ENCODE data around the gene TNFAIP8.
A peak's percentile ranks its signal among the peaks of the same experiment; 100 is the strongest.
"Not testable (repeated sequence)": the region's sequence is repeated elsewhere in the genome, so short reads cannot be mapped to it uniquely, and the experiment has no call there.

The TNFAIP8 gene

GRCh38 chr5:119418606-119419100 lies 62.8 kb downstream of the TNFAIP8 start:
- DNase-seq (ENCODE audit: low read depth in 2 of 2) = no peak

- no peak for DNase-seq (ENCODE audit: low read depth in 2 of 2)
These were observed 64.3 kb downstream of the TNFAIP8 start for GRCh38 chr5:119420169-119420568.

GRCh38 chr5:119426057-119426456 lies 70.2 kb downstream of the TNFAIP8 start:
- no peak for DNase-seq (ENCODE audit: low read depth in 2 of 2)

GRCh38 chr5:119427060-119427459 lies 71.2 kb downstream of the TNFAIP8 start:
- DNase-seq (ENCODE audit: low read depth in 2 of 2) = no peak

GRCh38 chr5:119427596-119427995 lies 71.8 kb downstream of the TNFAIP8 start:
- not testable (repeated sequence) for DNase-seq (ENCODE audit: low read depth in 2 of 2)

- DNase-seq (ENCODE audit: low read depth in 2 of 2) = not testable (repeated sequence)
These were observed 72.3 kb downstream of the TNFAIP8 start for GRCh38 chr5:119428166-119428565.

GRCh38 chr5:119428574-119428973 lies 72.8 kb downstream of the TNFAIP8 start:
- DNase-seq (ENCODE audit: low read depth in 2 of 2) = not testable (repeated sequence)

GRCh38 chr5:119432674-119433237 lies 76.9 kb downstream of the TNFAIP8 start:
- not testable (repeated sequence) for DNase-seq (ENCODE audit: low read depth in 2 of 2)

- DNase-seq (ENCODE audit: low read depth in 2 of 2) = peak; percentile 52 to 62
These were observed 79.8 kb downstream of the TNFAIP8 start for GRCh38 chr5:119435436-119436132.

- DNase-seq (ENCODE audit: low read depth in 2 of 2) = not testable (repeated sequence)
These were observed 82.2 kb downstream of the TNFAIP8 start for GRCh38 chr5:119437785-119438586.

GRCh38 chr5:119438587-119438917 lies 82.7 kb downstream of the TNFAIP8 start:
- not testable (repeated sequence) for DNase-seq (ENCODE audit: low read depth in 2 of 2)

- DNase-seq (ENCODE audit: low read depth in 2 of 2) = no peak
These were observed 83.4 kb downstream of the TNFAIP8 start for GRCh38 chr5:119439140-119439631.

GRCh38 chr5:119439632-119440031 lies 83.8 kb downstream of the TNFAIP8 start:
- DNase-seq (ENCODE audit: low read depth in 2 of 2) = not testable (repeated sequence)

GRCh38 chr5:119444643-119445042 lies 88.8 kb downstream of the TNFAIP8 start:
- not testable (repeated sequence) for DNase-seq (ENCODE audit: low read depth in 2 of 2)

- DNase-seq (ENCODE audit: low read depth in 2 of 2) = no peak
These were observed 89.7 kb downstream of the TNFAIP8 start for GRCh38 chr5:119445544-119445943.

Measured in stimulated activated CD8-positive, alpha-beta memory T cell treated with anti-CD3 and anti-CD28 coated beads, Interleukin-7, amount 100 ng/mL, for 4 hours (primary cell).